HuH-7.5 (cell line): Measurements from ENCODE around the gene HBG1.
"Not testable (repeated sequence)": the region's sequence is repeated elsewhere in the genome, so short reads cannot be mapped to it uniquely, and the experiment has no call there.

Source experiments
- DNase-seq: peaks from one replicate; pipeline ENCODE4 v3.0.0; 2011; ENCODE audit warnings: low spot score

The HBG1 gene

GRCh38 chr11:5249807-5250396, at the start of gene HBG1:
Gene HBG1, minus strand, starts transcription at chr11:5249857. Its CDS starts 53 bp downstream, at chr11:5249804.
- not testable (repeated sequence) for DNase-seq

- no peak for DNase-seq
Observed at GRCh38 chr11:5298451-5298850, 48.8 kb upstream of the HBG1 start.

GRCh38 chr11:5297721-5298323, 48.2 kb upstream of the HBG1 start:
- DNase-seq = no peak

GRCh38 chr11:5294342-5294995, 44.8 kb upstream of the HBG1 start:
- DNase-seq = not testable (repeated sequence)

- DNase-seq = no peak
Observed at GRCh38 chr11:5293028-5293427, 43.4 kb upstream of the HBG1 start.

GRCh38 chr11:5291207-5291838, 41.7 kb upstream of the HBG1 start:
- no peak for DNase-seq

GRCh38 chr11:5290106-5290505, 40.4 kb upstream of the HBG1 start:
- DNase-seq = no peak

GRCh38 chr11:5289696-5290095, 40.0 kb upstream of the HBG1 start:
- DNase-seq = no peak

- no peak for DNase-seq
Observed at GRCh38 chr11:5288906-5289550, 39.4 kb upstream of the HBG1 start.

- DNase-seq = no peak
Observed at GRCh38 chr11:5288108-5288905, 38.6 kb upstream of the HBG1 start.

GRCh38 chr11:5286901-5287300, 37.2 kb upstream of the HBG1 start:
- no peak for DNase-seq

- no peak for DNase-seq
Observed at GRCh38 chr11:5286351-5286750, 36.7 kb upstream of the HBG1 start.

GRCh38 chr11:5285703-5286340, 36.2 kb upstream of the HBG1 start:
- no peak for DNase-seq

- DNase-seq = no peak
Observed at GRCh38 chr11:5284637-5285036, 35.0 kb upstream of the HBG1 start.

- no peak for DNase-seq
Observed at GRCh38 chr11:5283882-5284281, 34.2 kb upstream of the HBG1 start.

- no peak for DNase-seq
Observed at GRCh38 chr11:5283086-5283485, 33.4 kb upstream of the HBG1 start.

GRCh38 chr11:5282628-5283027, 33.0 kb upstream of the HBG1 start:
- DNase-seq = no peak

GRCh38 chr11:5281596-5281995, 31.9 kb upstream of the HBG1 start:
- no peak for DNase-seq

- no peak for DNase-seq
Observed at GRCh38 chr11:5280582-5281102, 31.0 kb upstream of the HBG1 start.

- no peak for DNase-seq
Observed at GRCh38 chr11:5279471-5280090, 29.9 kb upstream of the HBG1 start.
